Panc1 (cell line): ENCODE results near the gene SLC10A7.

Experiments used
- POLR2AphosphoS5 ChIP-seq: IDR thresholded peaks from 2 replicates; pipeline ENCODE4 v1.6.1; 2012; ENCODE audit warnings: mild to moderate bottlenecking, low read depth, low read length, moderate library complexity
- TCF7L2 ChIP-seq: IDR thresholded peaks from 2 replicates; pipeline ENCODE4 v1.6.1; 2011; ENCODE audit warnings: mild to moderate bottlenecking, low read depth, low read length, inconsistent platforms
- TF ChIP-seq, protein P1 (sequence below): fragments of 450-650 bp; IDR thresholded peaks from 2 replicates; pipeline ENCODE4 v1.5.1; 2017; ENCODE audit warnings: mild to moderate bottlenecking
- TF ChIP-seq, protein P2 (sequence below), 2 experiments: IDR thresholded peaks; 2 replicates each; pipeline ENCODE4 v1.6.1; 2011 to 2012; ENCODE audit warnings: low read depth in 2 of 2, control low read depth in 1 of 2, low read length in 1 of 2, mild to moderate bottlenecking in 1 of 2, moderate library complexity in 1 of 2; ENCODE audit not compliant: insufficient read depth in 1 of 2

DNA sequence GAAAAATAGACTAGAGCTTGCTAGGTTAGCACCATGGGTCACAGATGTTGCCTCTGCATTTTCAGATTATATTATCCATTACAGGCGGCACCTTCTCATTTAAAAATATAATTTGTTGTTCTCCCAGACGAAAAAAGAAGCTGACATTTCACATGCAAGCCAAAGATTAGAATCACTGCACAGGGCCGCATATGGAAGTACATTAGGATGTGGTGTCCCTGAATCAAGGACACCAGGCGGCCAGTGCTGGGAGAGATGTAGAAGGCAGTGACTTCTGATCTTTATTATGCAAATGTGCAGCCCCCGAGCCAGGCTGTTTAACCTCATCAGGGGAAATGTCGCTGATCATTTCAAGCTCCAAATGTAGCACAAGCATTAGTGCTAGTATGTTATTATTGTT lies 284.6 kb downstream of the SLC10A7 start:
- TF ChIP-seq TCF7L2 = no peak
- TF ChIP-seq, protein P1, sequence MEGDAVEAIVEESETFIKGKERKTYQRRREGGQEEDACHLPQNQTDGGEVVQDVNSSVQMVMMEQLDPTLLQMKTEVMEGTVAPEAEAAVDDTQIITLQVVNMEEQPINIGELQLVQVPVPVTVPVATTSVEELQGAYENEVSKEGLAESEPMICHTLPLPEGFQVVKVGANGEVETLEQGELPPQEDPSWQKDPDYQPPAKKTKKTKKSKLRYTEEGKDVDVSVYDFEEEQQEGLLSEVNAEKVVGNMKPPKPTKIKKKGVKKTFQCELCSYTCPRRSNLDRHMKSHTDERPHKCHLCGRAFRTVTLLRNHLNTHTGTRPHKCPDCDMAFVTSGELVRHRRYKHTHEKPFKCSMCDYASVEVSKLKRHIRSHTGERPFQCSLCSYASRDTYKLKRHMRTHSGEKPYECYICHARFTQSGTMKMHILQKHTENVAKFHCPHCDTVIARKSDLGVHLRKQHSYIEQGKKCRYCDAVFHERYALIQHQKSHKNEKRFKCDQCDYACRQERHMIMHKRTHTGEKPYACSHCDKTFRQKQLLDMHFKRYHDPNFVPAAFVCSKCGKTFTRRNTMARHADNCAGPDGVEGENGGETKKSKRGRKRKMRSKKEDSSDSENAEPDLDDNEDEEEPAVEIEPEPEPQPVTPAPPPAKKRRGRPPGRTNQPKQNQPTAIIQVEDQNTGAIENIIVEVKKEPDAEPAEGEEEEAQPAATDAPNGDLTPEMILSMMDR = no peak
- TF ChIP-seq, protein P2, sequence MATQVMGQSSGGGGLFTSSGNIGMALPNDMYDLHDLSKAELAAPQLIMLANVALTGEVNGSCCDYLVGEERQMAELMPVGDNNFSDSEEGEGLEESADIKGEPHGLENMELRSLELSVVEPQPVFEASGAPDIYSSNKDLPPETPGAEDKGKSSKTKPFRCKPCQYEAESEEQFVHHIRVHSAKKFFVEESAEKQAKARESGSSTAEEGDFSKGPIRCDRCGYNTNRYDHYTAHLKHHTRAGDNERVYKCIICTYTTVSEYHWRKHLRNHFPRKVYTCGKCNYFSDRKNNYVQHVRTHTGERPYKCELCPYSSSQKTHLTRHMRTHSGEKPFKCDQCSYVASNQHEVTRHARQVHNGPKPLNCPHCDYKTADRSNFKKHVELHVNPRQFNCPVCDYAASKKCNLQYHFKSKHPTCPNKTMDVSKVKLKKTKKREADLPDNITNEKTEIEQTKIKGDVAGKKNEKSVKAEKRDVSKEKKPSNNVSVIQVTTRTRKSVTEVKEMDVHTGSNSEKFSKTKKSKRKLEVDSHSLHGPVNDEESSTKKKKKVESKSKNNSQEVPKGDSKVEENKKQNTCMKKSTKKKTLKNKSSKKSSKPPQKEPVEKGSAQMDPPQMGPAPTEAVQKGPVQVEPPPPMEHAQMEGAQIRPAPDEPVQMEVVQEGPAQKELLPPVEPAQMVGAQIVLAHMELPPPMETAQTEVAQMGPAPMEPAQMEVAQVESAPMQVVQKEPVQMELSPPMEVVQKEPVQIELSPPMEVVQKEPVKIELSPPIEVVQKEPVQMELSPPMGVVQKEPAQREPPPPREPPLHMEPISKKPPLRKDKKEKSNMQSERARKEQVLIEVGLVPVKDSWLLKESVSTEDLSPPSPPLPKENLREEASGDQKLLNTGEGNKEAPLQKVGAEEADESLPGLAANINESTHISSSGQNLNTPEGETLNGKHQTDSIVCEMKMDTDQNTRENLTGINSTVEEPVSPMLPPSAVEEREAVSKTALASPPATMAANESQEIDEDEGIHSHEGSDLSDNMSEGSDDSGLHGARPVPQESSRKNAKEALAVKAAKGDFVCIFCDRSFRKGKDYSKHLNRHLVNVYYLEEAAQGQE (IDR thresholded peaks at IDR 0.05; ENCODE audit: insufficient read depth in 1 of 2, low read depth in 2 of 2, low read length in 1 of 2) = no peak
- no peak for TF ChIP-seq POLR2AphosphoS5
